ENCODE results near the gene C1orf159. TPM values are rescaled to one million over a fixed set of nuclear protein-coding genes. Genes with fewer than 3 reads are reported as not detected.
"Not testable (repeated sequence)": the region's sequence is repeated elsewhere in the genome, so short reads cannot be mapped to it uniquely, and the experiment has no call there.

Gene C1orf159
- total RNA-seq, 2 donors from 2014 or later = 18.9 to 36.0 TPM

GRCh38 chr1:1058088-1058905, 57.6 kb downstream of the C1orf159 start:
- H3K36me3 ChIP-seq = no peaks in the 10 kb centered on the region
- H3K4me1 ChIP-seq = peaks cover 12% of the 10 kb centered on the region
- H3K9ac ChIP-seq (ENCODE audit: low read depth in 2 of 2, low read length in 2 of 2) = no peak overlapping the region
- peaks cover 51% of the 10 kb centered on the region for H3K27me3 ChIP-seq
- H3K9me3 ChIP-seq = no peaks in the 10 kb centered on the region
- intact Hi-C loops (cut with DNase I) = no loop called here
- no peak overlapping the region for H3K27ac ChIP-seq
- no peak for DNase-seq
- no peak for TF ChIP-seq CTCF (IDR thresholded peaks at IDR 0.05)
- no peak overlapping the region for H3K4me3 ChIP-seq

DNA sequence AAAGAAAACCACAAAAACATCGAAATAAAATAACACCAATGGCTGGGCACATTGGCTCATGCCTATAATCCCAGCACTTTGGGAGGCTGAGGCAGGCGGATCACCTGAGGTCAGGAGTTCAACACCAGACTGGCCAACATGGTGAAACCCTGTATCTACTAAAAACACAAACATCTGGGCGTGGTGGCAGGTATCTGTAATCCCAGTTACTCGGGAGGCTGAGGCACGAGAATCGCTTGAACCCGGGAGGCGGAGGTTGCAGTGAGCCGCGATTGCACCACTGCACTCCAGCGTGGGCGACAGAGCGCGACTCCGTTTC, 58.2 kb downstream of the C1orf159 start:
- H3K27me3 ChIP-seq = peaks cover 46% of the 10 kb centered on the region
- H3K9me3 ChIP-seq; intact Hi-C loops (cut with DNase I); H3K27ac ChIP-seq; DNase-seq; H3K9ac ChIP-seq (ENCODE audit: low read depth in 2 of 2, low read length in 2 of 2); H3K4me3 ChIP-seq; H3K36me3 ChIP-seq: not testable (repeated sequence)
- H3K4me1 ChIP-seq = peaks cover 12% of the 10 kb centered on the region

DNA sequence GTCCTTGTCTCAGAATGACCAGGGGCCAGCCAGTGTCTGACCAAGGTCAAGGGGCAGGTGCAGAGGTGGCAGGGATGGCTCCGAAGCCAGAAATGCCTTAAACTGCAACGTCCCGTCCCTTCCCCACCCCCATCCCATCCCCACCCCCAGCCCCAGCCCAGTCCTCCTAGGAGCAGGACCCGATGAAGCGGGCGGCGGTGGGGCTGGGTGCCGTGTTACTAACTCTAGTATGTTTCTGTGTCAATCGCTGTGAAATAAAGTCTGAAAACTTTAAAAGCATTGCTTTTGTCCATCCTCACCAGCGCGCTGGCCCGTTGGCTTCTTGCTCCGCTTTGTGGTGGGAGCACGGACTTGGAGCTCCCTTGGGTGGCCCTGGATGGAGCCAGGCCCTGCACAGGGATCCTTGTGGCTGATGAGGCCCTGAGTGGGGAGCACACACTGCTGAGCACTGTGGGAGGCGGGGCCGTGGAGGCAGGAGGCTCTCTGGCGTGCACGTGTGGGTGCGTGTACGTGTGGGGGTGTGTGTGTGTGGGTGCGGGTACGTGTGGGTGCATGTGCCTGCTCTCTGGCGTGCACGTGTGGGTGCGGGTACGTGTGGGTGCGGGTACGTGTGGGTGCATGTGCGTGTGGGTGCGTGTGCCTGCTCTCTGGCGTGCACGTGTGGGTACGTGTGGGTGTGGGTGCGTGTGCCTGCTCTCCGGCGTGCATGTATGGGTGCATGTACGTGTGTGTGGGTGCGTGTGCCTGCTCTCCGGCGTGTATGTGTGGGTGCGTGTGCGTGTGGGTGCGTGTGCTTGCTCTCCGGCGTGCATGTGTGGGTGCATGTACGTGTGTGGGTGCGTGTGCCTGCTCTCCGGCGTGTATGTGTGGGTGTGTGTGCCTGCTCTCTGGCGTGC, 59.8 kb downstream of the C1orf159 start:
- no peak for DNase-seq
- peaks cover 12% of the 10 kb centered on the region for H3K4me1 ChIP-seq
- no peak overlapping the region for H3K9ac ChIP-seq (ENCODE audit: low read depth in 2 of 2, low read length in 2 of 2)
- intact Hi-C loops (cut with DNase I) = no loop called here
- no peak overlapping the region for H3K27ac ChIP-seq
- peaks cover 33% of the 10 kb centered on the region for H3K27me3 ChIP-seq
- H3K4me3 ChIP-seq = no peak overlapping the region
- H3K36me3 ChIP-seq = no peaks in the 10 kb centered on the region
- no peak for TF ChIP-seq CTCF (IDR thresholded peaks at IDR 0.05)
- no peaks in the 10 kb centered on the region for H3K9me3 ChIP-seq

DNA sequence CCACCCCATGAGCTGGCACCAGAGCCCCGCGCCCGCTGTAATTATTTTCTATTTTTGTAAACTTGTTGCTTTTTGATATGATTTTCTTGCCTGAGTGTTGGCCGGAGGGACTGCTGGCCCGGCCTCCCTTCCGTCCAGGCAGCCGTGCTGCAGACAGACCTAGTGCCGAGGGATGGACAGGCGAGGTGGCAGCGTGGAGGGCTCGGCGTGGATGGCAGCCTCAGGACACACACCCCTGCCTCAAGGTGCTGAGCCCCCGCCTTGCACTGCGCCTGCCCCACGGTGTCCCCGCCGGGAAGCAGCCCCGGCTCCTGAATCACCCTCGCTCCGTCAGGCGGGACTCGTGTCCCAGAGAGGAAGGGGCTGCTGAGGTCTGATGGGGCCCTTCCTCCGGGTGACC, 60.9 kb downstream of the C1orf159 start:
- intact Hi-C loops (cut with DNase I) = no loop called here
- no peak overlapping the region for H3K9ac ChIP-seq (ENCODE audit: low read depth in 2 of 2, low read length in 2 of 2)
- DNase-seq = no peak
- no peaks in the 10 kb centered on the region for H3K36me3 ChIP-seq
- H3K27ac ChIP-seq = no peak overlapping the region
- H3K9me3 ChIP-seq = no peaks in the 10 kb centered on the region
- peaks cover 22% of the 10 kb centered on the region for H3K27me3 ChIP-seq
- no peak overlapping the region for H3K4me3 ChIP-seq
- no peak for TF ChIP-seq CTCF (IDR thresholded peaks at IDR 0.05)
- peaks cover 11% of the 10 kb centered on the region for H3K4me1 ChIP-seq

DNA sequence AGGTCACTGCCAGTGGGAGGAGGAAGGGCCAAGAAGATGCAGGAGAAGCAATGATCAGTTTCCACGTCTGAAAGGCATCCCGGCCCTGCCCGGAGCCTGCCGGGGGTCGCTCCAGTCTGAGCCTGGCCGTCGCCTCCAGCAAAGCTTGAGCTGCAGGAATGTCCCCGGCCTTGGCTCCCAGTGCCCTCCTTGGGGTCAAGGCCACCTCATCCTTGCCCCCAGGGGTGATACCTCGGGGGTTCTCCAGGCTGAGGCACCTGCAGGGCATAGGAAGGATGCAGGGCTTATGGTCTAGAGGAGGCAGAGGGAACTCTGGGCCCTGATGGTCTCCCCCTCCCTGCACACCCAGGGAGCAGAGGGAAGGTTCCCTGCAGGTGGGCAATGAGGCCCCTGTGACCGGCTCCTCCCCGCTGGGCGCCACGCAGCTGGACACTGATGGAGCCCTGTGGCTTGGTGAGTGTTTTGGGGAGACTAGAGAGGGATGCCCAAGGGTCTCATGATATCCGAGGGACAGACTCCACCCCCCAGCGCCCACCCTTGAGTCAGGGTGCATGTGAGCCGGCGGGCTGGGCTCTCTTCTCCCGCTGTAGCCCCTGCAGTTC, 61.7 kb downstream of the C1orf159 start:
- peaks cover 6% of the 10 kb centered on the region for H3K4me1 ChIP-seq
- DNase-seq = no peak
- no peak overlapping the region for H3K27ac ChIP-seq
- no peaks in the 10 kb centered on the region for H3K36me3 ChIP-seq
- no peak for TF ChIP-seq CTCF (IDR thresholded peaks at IDR 0.05)
- no peak overlapping the region for H3K9ac ChIP-seq (ENCODE audit: low read depth in 2 of 2, low read length in 2 of 2)
- H3K27me3 ChIP-seq = peaks cover 14% of the 10 kb centered on the region
- no peaks in the 10 kb centered on the region for H3K9me3 ChIP-seq
- intact Hi-C loops (cut with DNase I) = no loop called here
- no peak overlapping the region for H3K4me3 ChIP-seq

Measured in colonic mucosa (tissue), 4 donors.